Measurements from ENCODE around the gene IPPK.
"Not testable (repeated sequence)": the region's sequence is repeated elsewhere in the genome, so short reads cannot be mapped to it uniquely, and the experiment has no call there.

The IPPK gene

GRCh38 chr9:92589923-92590322 is 80.0 kb downstream of the IPPK start:
- DNase-seq: no peak

- no peak for DNase-seq
Observed at GRCh38 chr9:92576175-92576574, 93.8 kb downstream of the IPPK start.

DNA sequence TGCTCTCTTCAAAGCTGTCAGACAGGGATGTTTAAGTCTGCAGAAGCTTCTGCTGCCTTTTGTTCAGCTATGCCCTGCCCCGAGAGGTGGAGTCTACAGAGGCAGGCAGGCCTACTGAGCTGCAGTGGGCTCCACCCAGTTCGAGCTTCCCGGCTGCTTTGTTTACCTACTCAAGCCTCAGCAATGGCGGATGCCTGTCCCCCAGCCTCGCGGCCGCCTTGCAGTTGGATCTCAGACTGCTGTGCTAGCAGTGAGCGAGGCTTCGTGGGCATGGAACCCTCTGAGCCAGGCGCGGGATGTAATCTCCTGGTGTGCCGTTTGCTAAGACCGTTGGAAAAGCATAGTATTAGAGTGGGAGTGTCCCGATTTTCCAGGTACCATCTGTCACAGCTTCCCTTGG is 96.3 kb downstream of the IPPK start:
- DNase-seq: not testable (repeated sequence)

- not testable (repeated sequence) for DNase-seq
Observed at GRCh38 chr9:92571871-92572270, 98.1 kb downstream of the IPPK start.

- no peak for DNase-seq
Observed at GRCh38 chr9:92564982-92565381, 104.9 kb downstream of the IPPK start.

DNA sequence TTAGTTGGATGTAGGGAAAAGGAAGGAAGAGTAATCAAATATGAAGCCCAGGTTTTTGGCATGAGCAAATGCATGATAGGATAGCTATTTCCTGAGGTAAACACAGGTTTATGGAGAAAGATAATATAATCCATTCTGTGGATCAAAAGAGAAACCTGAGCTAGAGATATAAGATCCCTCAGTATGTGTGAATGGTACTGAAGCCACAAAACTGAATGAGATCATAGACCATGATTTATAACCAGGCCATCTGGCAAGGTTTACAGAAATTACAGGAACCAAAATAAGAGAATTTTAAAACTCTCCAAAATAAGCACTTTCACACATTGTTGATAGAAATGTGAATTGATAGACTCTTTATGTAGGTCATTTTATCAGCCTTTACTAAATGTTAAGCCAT is 105.4 kb downstream of the IPPK start:
- no peak for DNase-seq
